Measurements from ENCODE around the gene COMMD8.

- no peak for TF ChIP-seq CTCF (IDR thresholded peaks at IDR 0.05)
- no peak for TF ChIP-seq POLR2A (IDR thresholded peaks at IDR 0.05)
Observed at GRCh38 chr4:47478804-47479203, 15.3 kb upstream of the COMMD8 start.

Data from esophagus squamous epithelium (tissue), 4 donors.